Measurements from ENCODE around the gene ZNF783.

- TF ChIP-seq CTCF (conservative IDR thresholded peaks at IDR 0.05) (peak; percentile 42; the same call in 1 of the 2 replicates), EZH2 (IDR thresholded peaks at IDR 0.05; ENCODE audit: low read depth) (no peak)
These were observed 72.2 kb downstream of the ZNF783 start for GRCh38 chr7:149334219-149334618.

Measured in PC-9 (cell line).